C4-2B (cell line): ENCODE measurements around the gene USP6NL.

Experiments
- H3K27ac ChIP-seq: fragments of 450-650 bp; 2 replicates; pipeline ENCODE4 v1.5.1; 2017
- CTCF ChIP-seq: fragments of 450-650 bp; conservative IDR thresholded peaks from 2 replicates; pipeline ENCODE4 v1.5.1; 2017; ENCODE audit warnings: mild to moderate bottlenecking
- ZFX ChIP-seq: fragments of 450-650 bp; IDR thresholded peaks from 2 replicates; pipeline ENCODE4 v1.6.1; 2017

Gene USP6NL

GRCh38 chr10:11450427-11450826, 161.0 kb downstream of the USP6NL start:
- no peak overlapping the region for H3K27ac ChIP-seq
- TF ChIP-seq ZFX = no peak
- no peak for TF ChIP-seq CTCF

GRCh38 chr10:11449761-11450160, 161.7 kb downstream of the USP6NL start:
- no peak for TF ChIP-seq ZFX
- no peak for TF ChIP-seq CTCF
- no peak overlapping the region for H3K27ac ChIP-seq

- no peak for TF ChIP-seq CTCF
- TF ChIP-seq ZFX = no peak
- H3K27ac ChIP-seq = no peak overlapping the region
These were observed 162.8 kb downstream of the USP6NL start for GRCh38 chr10:11448545-11449244.

- H3K27ac ChIP-seq = no peak overlapping the region
- no peak for TF ChIP-seq ZFX
- no peak for TF ChIP-seq CTCF
These were observed 163.3 kb downstream of the USP6NL start for GRCh38 chr10:11448190-11448544.

- no peak overlapping the region for H3K27ac ChIP-seq
- TF ChIP-seq CTCF (no peak), ZFX (no peak)
These were observed 163.9 kb downstream of the USP6NL start for GRCh38 chr10:11447586-11447985.

- TF ChIP-seq CTCF (no peak), ZFX (no peak)
- H3K27ac ChIP-seq = no peak overlapping the region
These were observed 164.6 kb downstream of the USP6NL start for GRCh38 chr10:11446864-11447263.

- H3K27ac ChIP-seq = no peak overlapping the region
- TF ChIP-seq ZFX = no peak
These were observed 165.3 kb downstream of the USP6NL start for GRCh38 chr10:11446133-11446532.

GRCh38 chr10:11444531-11445228, 166.8 kb downstream of the USP6NL start:
- TF ChIP-seq CTCF (no peak), ZFX (no peak)
- no peak overlapping the region for H3K27ac ChIP-seq
